Caki2 (cell line): Measurements from ENCODE around the gene RNF220. TPM values are rescaled to one million over a fixed set of nuclear protein-coding genes. Genes with fewer than 3 reads are reported as not detected.

ENCODE experiments used
- DNase-seq: peaks from one replicate; pipeline ENCODE4 v3.0.0-alpha.2; 2015; ENCODE audit warnings: low read depth
- in situ Hi-C: cut with HindIII; loops from 2 replicates; pipeline ENCODE4 v1.10.0; 2016; ENCODE audit warnings: low sequenced_read_pairs, low pct_unique_long_range_greater_than_20kb, mixed read lengths
- total RNA-seq: library from RNA; depleted of rRNA; stranded (reverse); fragments of >200 nt; shearing (Covaris generic); gene quantifications from 2 replicates; pipeline ENCODE4 v1.2.3, GENCODE V29; 2014; ENCODE audit warnings: low replicate concordance; rRNA removed

The RNF220 gene
- total RNA-seq = 61.0 and 69.8 TPM in 2 replicates

DNA sequence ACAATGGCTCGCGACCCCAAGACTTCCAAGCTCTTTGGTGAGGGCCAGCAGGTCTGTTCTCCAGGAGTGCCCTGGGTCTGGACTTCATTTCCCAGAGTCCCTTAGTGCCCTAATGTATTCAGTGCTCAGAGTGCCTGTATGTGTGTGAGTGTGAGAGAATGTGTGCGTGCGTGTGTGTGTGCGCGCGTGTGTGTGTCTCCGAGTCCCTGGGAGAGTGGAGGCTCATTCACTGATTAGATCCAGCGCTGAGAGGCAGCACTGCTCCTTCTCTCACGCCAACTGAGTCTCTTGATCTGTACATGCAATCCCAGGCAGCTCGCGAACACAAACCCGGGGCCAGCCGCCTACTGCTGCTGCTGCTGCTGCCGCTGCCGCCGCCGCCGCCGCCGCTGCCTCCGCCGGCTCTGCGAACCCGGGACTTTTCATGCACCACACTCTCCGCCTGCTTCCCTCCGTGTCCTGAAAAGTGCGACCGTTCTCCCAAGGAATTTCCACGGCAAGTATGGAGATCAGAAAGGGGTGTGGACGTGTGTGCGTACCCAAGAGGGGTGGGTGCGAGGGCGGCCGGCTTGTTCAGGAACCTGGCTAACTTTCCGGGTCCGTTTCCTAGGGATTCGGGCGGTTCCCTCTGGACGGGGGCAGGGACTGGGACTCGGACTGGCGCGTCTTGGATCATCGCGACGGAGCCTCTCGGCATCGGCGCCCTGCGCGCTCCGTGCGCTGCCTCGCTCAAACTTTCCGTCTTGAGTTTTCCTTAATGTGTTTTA, at the start of gene RNF220:
TSS of gene RNF220 (plus strand) at position 225 of the 767 bp plus-strand sequence.
- in situ Hi-C loops = no loop called here
- DNase-seq = peak; percentile 92

GRCh38 chr1:44355582-44356305, 49.3 kb upstream of the RNF220 start:
- DNase-seq = no peak
- in situ Hi-C loops = no loop called here

GRCh38 chr1:44357710-44358109, 47.3 kb upstream of the RNF220 start:
- DNase-seq = no peak
- in situ Hi-C loops = no loop called here

GRCh38 chr1:44359234-44359935, 45.7 kb upstream of the RNF220 start:
- DNase-seq = no peak
- in situ Hi-C loops = no loop called here

DNA sequence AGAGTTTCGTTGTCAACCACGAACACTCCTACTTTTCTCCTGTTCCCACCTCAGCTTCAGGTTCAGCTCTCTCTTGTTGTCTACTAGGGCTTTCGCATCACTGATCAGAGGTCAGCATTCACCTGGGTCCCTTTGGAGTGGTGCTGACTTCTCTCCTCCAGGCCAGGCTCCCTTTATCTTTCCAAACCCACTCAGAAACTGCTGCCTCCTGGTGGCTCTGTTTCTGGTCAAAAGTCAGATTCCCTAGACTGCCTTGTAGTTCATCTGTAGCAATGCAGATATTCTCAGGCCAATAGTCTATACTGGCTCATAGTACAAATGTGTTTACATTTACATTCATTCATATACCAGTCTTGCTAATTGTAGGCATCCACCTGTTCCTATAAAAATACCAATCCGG, 43.6 kb upstream of the RNF220 start:
- in situ Hi-C loops = no loop called here

DNA sequence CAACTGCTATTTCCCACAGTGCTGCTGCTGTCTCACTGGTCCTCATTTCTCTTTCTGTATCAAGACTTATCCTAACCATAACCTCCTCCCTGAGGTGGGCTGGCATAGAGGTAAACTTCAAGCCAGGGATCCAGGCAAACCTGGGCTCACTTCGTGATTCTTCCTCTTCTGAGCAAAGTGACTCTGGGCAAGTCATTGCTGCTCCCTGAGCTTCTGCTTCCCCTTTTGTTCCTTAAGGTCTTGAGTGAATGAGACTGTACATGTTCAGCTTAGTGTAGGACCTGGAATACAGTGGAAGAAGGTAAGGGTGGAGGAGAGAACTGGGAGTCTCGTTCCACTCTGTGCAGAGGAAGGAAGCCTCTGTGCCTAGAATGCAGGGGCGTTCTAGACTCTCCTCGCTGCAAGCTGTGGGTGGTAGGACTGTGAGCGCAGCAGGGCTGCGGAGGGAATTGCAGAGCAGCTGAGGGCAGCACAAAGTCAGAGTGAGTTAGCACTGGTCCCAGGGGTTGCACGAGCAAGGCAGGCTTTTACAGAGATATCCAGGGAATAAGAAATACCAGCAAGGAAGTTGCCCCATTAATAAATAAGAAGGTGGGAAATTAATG, 38.6 kb upstream of the RNF220 start:
- DNase-seq = no peak
- in situ Hi-C loops = no loop called here

More for the DNA sequence above, 43.6 kb upstream of the RNF220 start:
- DNase-seq = no peak

DNA sequence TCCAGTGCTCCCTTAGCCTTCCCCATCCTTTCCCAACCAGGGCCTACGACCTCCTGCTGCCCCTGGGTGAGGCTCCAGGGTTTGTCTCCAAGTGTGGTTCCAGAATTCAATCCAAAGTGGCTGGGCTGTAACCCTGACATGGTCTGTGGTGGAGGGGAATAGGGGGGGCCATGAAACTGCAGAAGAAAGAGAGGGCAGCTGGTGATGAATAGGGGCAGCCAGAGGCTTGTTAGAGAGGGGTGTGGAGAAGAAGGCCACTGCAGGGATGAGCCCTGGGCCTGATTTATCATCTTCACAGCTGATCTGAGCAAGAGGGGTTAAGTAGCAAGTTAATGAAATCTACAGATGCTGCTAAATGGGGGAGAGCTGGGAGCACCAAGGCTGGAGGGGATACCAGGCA, 37.1 kb upstream of the RNF220 start:
- in situ Hi-C loops = no loop called here

DNA sequence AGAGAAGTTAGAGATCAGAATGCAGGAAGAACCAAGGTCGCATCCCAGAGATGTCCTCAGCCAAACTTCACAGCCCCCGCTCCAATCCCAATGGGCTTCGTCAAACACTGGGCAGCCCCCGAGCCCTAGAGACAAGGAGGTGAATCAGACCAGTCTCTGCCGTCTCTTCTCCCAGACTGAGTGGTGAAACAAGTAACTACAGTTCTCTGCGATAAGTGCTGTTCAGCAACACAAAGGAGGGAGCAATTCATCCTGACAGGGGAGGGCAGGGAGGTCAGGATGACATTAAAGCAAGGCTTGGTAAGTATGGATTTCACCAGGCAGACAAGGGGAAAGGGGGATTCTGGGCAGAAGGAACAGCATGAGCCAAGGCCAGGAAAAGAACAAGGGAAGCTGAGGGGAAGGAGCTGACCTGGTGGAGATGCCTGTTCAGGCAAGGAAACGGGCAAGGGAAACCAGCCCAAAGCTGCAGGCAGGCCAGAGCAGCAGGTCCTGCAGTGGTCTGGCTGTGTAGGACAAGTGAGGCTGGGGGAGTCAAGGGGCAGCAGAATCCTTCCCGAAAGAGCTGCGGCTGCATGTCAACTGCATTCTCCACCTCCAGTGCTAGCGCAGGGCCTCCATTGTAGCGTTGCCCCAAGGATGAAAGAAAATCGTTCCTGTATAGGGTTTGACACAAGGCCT, 36.4 kb upstream of the RNF220 start:
- in situ Hi-C loops = no loop called here
- no peak for DNase-seq

More for the DNA sequence above, 37.1 kb upstream of the RNF220 start:
- no peak for DNase-seq

GRCh38 chr1:44371206-44371605, 33.8 kb upstream of the RNF220 start:
- in situ Hi-C loops = no loop called here
- DNase-seq = no peak

DNA sequence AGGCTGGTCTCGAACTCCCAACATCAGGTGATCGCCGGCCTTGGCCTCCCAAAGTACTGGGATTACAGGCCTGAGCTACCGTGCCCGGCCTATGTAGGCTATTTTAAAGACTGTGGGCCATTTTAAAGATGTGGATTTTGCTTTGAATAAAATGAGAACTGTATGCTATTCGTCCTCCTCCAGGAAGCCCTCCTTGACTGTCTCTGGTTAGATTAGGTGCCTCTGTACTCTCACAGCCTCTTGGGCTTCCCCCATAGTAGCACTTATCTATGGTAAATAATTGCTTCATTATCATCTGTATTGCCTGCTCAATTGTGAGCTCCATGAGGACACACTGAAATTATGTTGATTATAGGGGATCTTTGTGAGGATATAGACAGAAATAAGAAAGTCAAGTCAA, 29.5 kb upstream of the RNF220 start:
- no peak for DNase-seq
- in situ Hi-C loops = no loop called here

GRCh38 chr1:44377925-44378784, 26.9 kb upstream of the RNF220 start:
- in situ Hi-C loops = no loop called here
- peak; percentile 21 for DNase-seq

DNA sequence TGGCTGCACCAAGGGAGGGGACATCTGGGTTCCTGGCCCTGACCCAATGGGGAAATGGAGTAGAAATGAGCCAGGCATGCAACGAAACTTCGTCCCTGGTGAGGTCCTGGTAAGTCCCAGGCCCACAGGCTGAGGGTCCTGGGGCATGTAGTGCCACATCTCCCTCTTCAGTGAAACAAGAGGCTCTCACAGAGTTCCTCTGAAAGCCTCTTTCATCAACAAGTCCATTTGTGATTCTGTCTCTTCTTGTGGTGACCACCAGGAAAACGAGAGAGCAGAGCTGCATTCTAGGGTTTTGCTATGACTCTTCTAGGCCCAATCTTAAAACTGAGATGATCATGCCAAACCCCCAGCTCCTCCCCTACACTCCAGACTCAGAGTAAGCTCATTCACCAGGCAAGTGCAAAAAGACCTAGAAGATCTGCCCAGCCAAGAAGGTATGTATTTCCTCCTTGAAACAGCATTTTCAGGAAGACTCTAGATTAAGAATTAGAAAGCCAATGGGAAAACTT, 24.3 kb upstream of the RNF220 start:
- no peak for DNase-seq
- in situ Hi-C loops = no loop called here

- no peak for DNase-seq
- in situ Hi-C loops = no loop called here
Measured at GRCh38 chr1:44388551-44388950, 16.5 kb upstream of the RNF220 start.

DNA sequence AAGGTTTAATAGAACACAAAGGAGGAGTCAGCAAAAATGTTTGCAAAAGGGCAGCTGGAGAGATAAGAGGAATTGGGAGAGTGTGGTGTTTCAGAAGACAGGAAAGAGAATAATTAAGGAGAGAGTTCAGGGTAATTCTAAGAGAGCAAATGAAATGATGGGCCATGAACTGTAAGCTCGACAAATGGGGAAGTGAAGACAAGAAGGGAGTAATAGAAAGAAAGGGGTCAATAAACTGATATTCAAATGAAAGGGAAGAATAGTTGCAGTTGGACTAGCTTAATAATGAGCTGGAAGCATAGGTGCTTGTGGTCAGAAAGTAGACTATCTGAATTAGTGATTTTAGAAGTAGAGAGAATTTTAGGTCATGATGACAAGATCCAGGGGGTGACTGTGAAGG, 15.6 kb upstream of the RNF220 start:
- in situ Hi-C loops = no loop called here
- no peak for DNase-seq

DNA sequence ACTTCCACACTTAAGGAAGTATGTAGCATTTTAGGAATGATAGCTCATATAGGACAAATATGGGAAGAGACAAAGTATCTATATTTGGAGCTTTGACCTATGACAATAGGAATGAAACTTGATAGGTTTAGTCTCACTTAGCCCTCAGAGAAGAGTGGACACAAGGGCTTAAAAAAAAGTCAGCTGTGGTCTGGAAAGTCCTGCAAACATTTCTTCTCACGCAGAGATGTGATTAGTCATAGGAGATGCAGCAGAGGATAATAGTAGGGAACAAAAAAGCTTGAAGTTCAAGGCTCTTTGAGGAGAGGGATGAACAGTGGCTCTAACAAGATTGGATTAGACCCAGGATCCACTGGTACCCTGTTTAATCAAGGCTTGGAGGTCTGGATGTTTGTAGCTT, 14.8 kb upstream of the RNF220 start:
- DNase-seq = peak; percentile 14

GRCh38 chr1:44401256-44402228, 3.5 kb upstream of the RNF220 start:
- no peak for DNase-seq
- in situ Hi-C loops = no loop called here

More for the DNA sequence above, 14.8 kb upstream of the RNF220 start:
- in situ Hi-C loops = no loop called here
